Epithelial cell of prostate (primary cell): Measurements from ENCODE around the gene ZNF292.
"Not testable (repeated sequence)": the region's sequence is repeated elsewhere in the genome, so short reads cannot be mapped to it uniquely, and the experiment has no call there.

Source experiments
- DNase-seq: peaks from one replicate; pipeline ENCODE4 v3.0.0-alpha.2; 2011; ENCODE audit warnings: low read depth, low spot score
- H3K27ac ChIP-seq: fragments of 450-650 bp; 2 replicates; pipeline ENCODE4 v1.5.1; 2017; ENCODE audit warnings: mild to moderate bottlenecking

Gene ZNF292

DNA sequence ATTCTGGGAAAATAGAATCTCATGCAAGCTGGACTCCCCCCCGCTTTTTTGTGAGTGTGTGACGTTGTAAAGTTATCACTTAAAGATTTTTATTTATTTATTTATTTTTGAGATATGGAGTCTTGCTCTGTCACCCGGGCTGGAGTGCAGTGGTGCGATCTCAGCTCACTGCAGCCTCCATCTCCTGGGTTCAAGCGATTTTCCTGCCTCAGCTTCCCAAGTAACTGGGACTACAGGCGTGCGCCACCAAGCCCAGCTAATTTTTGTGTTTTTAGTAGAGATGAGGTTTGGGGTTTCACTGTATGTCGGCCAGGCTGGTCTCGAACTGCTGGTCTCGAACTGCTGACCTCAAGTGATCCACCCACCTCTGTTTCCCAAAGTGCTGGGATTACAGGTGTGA lies 2.2 kb downstream of the ZNF292 start:
- not testable (repeated sequence) for H3K27ac ChIP-seq, DNase-seq

DNA sequence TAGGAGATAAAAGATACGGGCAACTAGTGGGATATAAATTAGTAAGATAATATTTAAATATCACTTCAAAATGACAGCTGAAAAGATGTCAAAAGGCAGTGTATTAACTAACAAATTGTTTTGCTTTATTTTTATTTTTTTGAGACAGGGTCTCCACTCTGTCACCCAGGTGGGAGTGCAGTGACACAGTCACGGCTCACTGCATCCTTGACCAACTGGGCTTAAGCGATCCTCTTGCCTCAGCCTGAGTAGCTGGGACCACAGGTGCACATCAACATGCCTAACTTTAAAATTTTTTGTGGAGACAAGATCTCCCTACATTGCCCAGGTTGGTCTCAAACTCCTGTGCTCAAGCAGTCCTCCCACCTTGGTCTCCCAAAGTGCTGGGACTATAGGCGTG lies 5.9 kb downstream of the ZNF292 start:
- no peak for DNase-seq
- H3K27ac ChIP-seq: no peak overlapping the region

DNA sequence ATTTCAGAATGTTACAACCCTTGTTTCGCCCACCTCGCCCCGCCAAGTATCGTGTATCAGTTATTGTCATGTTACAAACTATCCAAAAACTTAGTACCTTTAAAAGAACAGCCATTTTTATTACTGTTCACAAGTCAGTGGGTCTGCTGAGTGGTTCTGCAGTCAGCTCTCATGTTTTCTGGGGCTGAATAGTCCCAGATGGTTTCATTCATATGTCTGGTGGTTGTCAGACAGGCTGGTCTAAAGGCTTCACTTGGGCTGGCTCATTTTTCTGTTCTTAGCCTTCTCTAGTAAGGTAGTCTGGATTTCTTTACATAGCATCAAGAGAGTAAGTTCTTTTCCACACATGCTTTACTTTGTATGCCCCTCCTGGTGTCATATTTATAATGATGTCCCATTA lies 8.6 kb downstream of the ZNF292 start:
- DNase-seq: no peak
- no peak overlapping the region for H3K27ac ChIP-seq

DNA sequence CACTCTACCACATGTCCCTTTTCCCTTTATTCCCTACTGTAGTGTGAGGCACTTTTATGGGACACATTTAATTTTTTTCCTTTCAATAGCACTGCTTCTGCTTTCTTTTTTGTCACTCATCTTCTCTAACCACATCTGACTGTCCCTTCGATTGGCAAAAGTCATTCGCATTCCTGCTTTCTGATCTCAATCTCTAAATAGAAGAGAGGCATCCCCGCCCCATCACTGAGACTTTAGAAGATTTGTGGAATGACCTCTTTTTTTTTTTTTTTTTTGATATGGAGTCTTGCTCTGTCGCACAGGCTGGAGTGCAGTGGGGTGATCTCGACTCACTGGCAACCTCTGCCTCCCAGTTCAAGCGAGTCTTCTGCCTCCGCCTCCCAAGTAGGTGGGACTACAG lies 9.1 kb downstream of the ZNF292 start:
- DNase-seq: no peak
- no peak overlapping the region for H3K27ac ChIP-seq

DNA sequence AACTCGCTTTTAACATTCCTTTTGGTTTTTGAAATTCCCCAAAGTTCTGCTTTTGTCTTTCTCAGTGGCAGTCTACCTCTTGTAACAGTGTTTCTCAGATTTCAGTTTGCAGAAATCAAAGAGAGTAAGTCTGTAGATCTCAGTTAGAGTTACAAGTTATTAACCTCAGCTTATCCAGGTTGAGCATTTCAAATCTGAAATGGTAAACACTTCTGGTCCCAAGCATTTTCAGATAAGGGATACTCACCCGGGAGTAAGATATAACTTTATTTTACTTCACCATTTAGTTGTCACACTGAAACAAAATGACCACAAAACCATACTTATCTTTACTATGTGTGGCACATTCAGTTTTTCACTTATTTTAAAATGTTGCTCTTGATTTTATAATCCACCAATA lies 9.8 kb downstream of the ZNF292 start:
- no peak overlapping the region for H3K27ac ChIP-seq
- no peak for DNase-seq

DNA sequence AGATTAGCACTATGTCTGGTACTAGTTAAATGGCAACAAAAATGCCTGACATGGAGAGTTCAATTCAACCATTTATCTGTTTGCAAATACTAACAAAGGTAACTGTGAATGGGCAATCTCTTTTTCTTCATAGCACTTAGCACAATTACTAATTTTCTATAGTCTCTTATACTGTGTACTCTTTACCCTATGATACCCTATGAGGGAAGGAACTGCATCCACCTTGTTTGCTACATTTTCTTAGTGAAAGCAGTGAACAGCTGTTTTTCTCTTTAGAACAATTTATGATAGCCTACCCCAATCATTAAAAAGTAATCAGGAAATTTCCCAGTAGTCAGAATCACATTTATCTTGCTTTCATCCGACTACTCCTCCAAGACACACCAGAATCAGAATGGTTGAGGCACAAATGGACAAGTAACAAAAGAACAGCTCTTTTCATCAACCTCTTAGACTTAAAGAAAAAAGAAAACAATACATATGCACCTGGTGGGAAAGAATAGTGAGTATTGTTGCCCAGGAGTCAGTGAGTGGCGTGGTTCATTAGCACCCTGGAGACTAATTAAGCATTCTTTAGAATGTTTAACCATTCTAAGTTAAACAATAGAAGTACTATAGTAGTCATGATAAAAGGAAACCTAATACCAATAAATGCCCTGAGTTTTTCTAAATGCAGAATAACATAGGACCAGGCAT lies 16.7 kb downstream of the ZNF292 start:
- no peak for DNase-seq
- H3K27ac ChIP-seq: no peak overlapping the region

DNA sequence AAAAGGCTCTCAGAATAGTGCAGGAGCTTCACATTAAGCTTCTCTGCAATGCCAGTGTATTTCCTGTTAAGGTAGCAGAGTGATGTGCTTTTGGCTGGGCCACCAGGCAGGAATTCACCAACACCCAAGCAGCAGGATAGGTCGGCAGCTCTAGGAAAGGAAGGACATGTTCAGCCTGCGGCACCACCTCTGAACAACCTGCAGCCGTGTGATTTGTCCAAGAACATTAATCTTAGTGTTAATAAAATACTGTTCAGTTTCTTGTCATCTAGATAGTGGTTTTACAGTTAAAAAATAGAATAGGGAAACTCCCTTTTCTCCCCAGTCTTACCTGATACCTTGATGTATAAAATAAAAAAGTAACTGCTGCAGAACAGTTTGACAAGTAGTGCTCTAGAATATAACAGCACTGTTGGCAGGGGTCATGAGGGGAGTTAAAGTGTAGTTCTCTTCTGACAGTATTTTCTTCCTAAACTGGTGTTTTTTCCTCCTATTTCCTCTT lies 18.8 kb downstream of the ZNF292 start:
- no peak overlapping the region for H3K27ac ChIP-seq
- DNase-seq: no peak

DNA sequence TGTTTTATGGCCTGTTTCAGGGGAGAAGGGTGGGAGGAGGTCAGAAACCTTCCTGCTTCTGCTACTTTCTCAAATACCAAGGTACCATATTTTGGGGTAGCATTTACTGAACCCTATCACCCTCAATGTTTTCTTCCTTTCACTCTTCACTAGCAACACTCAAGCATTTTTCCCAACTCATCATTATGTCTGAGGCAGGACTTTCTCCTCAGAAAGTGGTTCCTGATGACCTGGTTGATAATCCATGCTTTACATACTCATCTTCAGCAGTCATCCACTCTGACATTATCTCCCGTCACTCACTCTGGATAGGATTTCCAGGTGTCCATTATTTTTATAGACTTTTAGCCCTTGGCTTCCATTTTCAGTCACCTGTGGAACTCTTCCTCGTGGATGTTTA lies 21.1 kb downstream of the ZNF292 start:
- no peak overlapping the region for H3K27ac ChIP-seq
- no peak for DNase-seq

DNA sequence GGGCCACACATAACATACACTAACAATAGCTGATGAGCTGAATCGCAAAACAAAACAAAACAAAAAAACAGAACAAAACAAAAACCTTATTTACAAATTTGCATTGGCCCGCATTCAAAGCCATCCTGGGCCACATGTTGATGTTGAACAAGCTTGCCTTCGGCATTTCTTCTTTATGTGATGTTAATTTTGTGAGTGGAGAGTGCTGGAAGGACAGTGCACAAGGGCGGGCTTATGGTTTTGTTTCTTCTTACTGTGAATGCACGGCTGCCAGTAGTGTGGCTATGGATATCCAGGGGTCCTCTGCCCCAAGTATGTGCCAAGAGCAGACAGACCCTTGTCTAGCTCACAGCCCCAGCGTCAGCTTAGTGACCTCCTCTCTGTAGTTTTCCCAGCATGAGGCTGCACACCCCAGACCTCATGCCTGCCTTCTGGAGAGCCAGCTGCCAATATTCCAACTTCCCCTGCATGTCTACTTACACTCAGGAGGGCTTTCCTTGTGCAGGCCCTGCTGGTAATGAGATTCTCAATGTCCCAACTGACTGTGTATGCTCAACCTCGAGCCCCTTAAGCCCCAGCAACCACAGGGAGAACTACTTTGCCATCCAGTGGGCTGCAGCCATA lies 24.9 kb downstream of the ZNF292 start:
- H3K27ac ChIP-seq: no peak overlapping the region
- DNase-seq: no peak

DNA sequence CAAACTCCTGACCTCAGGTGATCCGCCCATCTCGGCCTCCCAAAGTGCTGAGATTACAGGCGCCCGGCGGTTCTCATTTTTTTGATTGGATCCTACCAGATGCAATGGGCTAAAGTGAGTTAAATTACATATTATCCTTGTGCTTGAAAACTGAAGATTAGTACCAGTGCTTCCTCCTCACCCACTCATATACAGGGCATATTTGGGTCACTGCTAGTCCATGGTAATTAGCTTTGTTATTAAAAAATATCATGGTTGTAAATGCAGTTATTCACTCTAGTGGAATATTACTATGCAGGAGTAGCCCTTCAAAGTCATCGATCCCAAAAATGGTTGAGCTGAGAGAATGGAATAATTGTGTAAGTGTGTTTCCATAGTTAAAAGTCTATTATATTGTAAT lies 26.5 kb downstream of the ZNF292 start:
- H3K27ac ChIP-seq: no peak overlapping the region

DNA sequence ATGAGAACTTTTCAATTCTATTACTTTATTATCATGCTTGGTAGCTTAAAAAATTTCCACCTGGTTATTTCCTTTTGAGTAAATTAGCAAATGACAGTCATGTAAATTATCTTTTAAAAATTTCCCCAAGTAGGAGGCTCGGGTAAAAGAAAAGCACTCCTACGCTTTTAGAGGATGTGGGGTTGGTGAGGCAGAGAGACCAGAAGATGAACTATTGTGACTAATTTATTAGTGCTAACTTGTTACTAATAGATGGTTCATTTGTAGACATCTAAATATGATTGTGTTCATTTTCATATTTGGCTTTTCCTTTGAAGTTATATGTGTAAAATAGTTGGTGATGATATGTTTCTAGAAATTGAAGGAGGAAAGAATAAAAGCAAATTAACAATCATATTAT lies 27.0 kb downstream of the ZNF292 start:
- H3K27ac ChIP-seq: no peak overlapping the region
- no peak for DNase-seq

More for the DNA sequence above, 26.5 kb downstream of the ZNF292 start:
- DNase-seq: no peak

DNA sequence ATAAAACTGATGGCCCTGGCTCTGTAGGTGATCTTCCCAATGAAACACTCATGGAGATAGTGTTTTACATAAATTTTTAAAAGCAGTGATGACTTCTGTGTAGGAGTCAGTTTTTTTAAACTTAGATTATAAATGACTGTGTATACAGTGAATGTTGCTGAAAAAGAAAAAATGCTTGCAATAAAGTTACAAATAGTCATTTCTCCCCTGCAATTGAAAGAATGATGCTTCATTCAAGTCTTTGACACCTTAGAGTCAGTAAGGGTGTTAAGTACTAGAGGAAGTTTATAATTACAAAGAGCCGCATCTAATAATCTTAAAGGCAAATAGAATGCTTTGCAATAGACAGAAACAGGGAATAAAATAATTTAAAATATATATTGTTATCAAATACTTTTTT lies 27.6 kb downstream of the ZNF292 start:
- DNase-seq: no peak
- H3K27ac ChIP-seq: no peak overlapping the region

DNA sequence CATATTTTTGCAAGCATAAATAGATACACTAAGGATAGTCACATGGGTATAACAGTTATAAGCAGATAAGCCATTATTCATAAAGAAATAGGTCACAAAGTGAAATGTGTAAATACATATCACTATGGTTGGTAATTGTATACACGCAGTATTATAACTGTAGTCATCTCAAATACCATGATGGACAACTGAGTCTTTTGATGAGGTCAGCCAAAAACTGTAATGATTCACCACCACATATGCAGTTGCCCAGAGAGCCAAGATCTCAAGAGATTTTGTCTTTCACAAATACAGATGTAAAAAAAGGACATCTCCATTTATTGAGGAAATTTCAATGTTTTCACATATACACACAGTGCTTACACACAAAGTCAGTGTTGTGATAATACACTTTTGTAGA lies 28.3 kb downstream of the ZNF292 start:
- no peak for DNase-seq
- H3K27ac ChIP-seq: no peak overlapping the region

DNA sequence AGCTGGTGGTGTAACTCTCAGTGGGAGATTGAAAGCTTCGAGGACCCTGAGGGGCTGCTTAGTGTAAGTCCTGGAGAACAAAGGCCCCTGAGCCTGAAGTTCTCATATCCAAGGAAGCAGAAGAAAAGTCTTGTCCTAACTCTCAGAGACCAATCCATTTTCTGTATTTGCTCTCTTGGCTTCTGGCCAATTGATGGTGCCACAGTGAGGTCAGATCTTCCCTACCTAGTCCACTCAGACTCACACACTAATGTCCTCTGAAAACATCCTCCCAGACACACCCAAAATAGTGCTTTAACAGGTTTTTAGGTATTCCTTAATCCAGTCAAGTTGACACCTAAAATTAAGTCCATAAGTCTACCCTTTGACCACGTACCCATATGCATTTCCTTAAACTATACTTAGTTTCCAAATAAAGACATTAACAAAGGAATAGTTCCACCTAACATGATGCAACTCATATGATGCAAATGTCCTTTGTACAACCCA lies 29.4 kb downstream of the ZNF292 start:
- H3K27ac ChIP-seq: no peak overlapping the region
- DNase-seq: no peak

DNA sequence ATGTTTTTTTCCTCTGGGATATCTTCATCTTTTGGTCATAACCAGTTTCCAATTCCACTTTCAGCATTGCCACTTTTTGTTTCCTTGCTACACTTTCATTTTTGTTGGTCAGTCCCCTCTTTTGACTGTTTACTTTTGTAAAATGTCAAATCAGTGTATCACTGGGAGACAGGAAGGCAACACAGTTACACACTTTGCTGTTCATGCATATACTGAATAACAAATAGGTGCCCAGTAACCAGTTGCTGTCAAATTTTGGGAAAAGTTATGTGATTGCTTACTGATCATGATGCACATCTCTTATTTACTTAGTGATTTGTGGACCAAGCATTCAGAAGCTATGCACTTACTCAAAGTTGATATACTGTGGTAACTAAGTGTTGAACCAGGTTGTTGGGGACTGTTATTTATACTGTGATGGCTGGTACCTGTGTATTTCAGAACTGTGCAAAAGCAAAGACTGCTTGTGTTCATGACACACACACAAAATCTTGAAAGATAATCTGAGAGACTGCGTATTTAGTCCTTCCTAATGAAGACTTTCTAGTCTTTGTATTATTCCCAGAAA lies 41.0 kb downstream of the ZNF292 start:
- no peak for DNase-seq
- no peak overlapping the region for H3K27ac ChIP-seq

DNA sequence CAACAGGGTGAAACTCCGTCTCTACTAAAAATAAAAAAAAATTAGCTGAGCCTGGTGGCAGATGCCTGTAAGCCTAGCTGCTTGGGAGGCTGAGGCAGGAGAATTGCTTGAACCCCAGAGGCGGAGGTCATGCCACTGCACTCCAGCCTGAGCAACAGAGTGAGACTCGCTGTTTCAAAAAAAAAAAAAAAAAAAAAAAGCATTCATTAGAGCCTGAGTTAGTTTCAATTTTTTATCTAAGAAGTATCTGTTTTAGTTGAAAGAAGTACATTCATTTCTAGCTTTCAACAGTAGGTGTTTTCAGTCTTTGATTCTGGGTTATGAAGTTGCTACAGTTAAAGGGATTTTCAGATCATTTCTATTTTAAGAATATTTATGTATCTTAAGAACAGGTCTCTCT lies 42.2 kb downstream of the ZNF292 start:
- no peak for DNase-seq
- H3K27ac ChIP-seq: no peak overlapping the region

DNA sequence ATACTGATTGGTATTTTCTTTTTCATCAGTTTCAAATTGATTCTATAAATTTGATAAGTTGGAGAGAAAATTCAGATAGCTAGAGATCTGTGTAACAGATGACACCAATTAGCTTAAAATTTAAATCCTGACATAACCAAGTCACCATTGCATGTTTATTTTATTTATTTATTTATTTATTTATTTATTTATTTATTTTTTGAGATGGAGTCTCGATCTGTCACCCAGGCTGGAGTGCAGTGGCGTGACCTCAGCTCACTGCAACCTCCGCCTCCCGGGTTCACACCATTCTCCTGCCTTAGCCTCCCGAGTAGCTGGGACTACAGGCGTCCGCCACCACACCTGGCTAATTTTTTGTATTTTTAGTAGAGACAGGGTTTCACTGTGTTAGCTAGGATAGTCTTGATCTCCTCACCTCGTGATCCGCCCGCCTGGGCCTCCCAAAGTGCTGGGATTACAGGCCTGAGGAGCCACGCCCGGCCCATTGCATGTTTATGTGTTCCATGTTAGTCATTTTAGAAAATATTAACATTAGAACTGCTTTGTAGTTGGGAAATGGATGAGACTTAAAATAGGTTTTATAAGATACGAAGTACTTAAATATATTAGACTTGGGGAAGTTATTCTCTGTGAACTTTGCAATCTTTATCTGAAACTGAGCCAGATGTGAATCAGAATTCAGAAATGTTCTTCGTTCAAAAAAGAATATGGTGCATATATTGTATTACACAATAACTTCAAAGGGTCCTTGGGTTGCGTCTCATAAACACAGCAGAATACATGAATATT lies 42.9 kb downstream of the ZNF292 start:
- DNase-seq, H3K27ac ChIP-seq: not testable (repeated sequence)

DNA sequence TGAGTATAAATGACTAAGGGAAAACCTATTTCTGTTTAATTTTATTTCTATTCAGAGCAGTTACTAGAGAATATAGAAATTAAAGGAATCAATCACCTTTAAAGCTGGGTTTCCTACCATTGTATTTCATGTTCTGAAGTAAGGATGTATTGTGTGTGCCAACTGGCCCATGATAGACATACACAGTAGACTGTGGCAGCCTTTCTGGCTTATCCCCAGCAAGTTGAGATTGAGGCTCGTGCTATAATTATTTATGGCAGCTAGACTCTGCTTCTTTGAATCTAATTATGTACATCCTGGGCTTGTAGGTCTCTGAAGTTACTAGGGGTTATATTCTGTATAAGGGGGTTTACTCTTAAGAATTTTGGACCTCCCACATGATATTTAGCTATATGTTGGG lies 44.4 kb downstream of the ZNF292 start:
- H3K27ac ChIP-seq: no peak overlapping the region
- DNase-seq: no peak

DNA sequence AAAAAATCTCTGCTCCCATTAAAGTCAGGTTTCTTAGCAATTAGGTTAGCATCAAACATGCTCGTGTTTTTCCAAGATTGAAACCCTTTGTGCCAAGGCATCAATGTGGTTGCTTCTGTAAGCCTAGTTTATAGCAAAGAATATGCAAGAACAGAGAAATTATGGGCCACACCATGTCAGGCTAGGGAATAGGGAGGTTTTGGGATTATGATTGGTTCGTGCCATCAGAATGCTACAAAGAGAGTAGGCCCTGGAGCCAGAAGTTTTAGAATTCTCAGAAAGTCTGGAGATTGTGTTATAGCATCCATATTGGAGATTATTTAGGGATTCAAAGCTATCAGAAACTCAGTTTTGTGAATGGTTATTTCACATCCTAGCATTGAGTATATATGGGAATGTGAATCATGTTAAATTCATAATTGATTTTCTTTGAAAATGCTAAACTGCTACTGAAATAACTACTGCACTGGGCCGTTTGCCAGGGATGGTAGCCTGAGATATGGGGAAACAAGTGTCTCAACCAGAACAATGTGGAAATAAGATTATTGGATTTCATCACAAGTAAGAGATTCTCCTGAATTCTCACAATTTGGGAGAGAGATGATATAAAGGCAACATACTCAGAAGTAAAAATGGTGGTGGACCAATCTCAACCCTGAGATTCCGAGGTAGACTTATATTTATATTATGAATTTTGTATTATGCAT lies 45.3 kb downstream of the ZNF292 start:
- no peak overlapping the region for H3K27ac ChIP-seq
- no peak for DNase-seq

DNA sequence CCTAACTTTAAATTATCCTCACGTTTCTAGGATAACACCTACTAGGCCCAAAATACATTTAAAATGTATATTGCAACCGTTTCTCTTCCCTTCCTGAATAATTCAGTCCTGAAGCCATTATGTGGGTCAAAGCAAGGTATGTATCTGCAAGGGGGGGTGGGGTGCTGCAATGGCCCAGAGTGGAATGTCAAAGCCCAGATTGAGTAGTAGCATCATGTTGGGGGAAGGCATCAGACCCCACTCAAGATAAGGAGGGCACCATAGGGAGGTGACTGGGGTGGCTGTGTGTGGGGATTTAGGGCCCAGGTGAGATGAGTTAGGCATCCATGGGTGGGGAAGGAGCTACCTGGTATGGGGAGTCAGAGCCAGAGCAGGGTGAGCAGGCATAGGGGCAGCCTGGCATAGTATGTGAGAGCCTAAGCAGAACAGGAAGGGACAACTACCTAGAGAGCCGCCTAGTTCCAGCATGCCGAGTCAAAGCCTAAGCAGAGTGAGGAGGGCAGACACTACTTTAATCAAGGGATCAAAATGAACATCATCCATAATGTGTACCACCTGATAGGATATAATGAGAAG lies 48.2 kb downstream of the ZNF292 start:
- no peak for DNase-seq
- H3K27ac ChIP-seq: no peak overlapping the region
